HG02642 (cell line): ENCODE data around the gene XPC.

ENCODE experiments used
- ATAC-seq: cut with Tn5 transposase; IDR thresholded peaks from one replicate; pipeline ENCODE4 v1.9.1; 2021; ENCODE audit warnings: mild to moderate bottlenecking; ENCODE audit not compliant: unreplicated experiment, poor library complexity

XPC gene

DNA sequence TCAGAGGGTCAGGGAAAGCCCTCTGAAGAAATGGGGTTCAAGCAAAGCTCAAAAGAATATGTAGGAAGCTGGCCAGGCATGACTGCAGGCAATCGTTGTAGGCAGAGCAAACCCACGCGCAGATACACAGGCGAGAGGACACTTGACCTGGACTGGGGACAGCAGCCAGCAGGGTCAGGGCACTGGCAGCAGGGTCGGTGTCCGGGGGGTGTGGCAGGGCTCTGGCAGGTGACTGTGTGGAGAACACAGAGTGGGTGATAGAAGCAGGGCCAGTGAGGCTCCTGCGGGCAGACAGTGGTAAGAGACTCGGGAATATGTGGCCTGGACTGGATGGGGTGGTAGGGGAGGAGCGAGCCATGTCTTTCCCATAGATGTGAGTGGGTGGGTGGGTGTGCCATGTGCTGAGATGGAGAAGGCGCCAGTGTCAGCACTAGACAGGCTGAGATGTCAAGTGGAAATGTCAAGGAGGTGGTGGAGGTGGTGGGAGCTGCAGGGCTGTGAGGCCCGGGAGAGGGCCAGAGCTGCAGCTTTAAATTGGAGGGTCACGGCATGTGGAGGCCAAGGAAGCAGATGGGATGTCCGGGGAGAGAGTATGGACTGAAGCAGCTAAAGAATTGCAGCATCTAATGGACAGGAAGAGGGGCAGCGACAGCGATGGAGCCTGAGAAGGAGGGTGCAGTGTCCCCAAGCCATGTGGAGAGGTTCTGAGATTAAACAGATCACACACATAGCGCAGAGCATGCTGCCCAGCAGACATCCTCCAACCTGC lies 40.1 kb downstream of the XPC start:
- no peak for ATAC-seq

DNA sequence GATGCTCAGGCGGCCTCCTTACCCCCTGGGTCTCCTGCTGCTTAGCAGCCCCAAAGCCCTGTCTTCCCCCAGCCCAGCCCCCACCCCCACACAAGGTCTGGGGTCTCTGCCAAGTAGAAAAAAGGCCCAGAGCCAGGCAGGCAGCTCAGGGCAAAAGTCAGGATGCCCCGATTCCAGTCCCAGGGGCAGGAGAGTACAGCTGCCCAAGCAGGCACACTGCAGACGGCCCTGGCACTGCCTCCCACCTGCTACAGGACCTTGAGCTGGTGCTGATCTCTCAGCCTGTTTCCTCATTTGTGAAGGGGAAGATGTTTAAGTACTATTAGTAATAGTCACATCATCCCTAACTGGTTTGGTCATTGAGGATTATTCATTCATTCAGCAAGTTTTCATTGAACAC lies 41.0 kb downstream of the XPC start:
- no peak for ATAC-seq

DNA sequence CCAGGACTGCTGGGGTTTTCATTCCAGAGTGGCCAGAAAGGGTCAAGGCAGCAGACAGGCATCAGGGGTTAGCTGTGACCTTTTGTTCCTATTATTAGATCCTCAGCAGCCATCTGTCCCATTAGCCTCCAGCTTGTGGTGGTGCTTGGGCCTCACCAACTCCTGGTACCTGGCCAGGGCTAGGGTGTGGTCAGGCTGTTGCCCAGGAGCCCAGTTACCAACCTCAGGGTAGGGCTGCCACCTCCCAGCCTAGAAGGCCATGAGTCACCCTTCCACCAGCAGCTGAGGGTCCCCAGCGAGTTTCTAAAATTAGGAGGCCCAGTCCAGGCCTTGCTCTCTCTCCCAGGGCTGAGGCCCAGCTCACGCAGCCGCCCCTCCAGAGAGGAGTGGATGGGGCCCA lies 41.4 kb downstream of the XPC start:
- no peak for ATAC-seq

DNA sequence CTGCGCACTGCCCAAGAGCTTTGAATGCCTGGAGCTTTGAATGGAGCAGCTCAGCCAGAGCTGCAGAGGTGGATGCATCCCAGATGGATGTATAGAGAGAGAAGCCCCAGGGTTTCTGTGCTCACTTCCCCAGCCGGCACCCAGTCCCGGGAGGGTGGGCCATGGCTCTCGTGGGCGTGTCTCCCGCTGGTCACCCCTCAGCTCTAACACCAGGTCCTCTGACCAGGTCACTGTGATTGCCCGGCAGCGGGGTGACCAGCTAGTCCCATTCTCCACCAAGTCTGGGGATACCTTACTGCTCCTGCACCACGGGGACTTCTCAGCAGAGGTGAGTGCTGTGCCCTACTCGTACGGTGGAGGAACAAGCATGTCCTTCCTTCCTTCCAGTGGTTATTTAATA lies 42.8 kb downstream of the XPC start:
- no peak for ATAC-seq

DNA sequence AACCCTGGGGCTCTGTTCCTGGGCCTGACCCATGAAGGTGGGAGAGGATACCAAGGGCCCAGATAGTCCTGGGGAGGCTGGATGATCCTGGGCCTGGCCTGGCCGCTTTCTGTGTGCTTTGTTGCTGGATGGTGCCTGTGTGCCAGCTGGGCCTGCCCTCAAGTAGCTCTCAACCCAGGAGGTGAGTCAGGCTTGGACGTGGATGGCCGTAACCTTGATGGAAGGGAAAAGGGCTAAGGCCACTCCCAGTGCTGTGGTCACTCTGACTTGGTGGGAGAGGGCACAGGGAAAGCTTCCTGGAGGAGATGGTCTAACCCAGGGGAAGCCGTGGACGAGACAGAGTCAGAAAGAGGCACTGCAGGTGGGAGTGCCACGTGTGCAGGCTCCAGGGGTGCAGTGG lies 44.1 kb downstream of the XPC start:
- ATAC-seq = no peak

DNA sequence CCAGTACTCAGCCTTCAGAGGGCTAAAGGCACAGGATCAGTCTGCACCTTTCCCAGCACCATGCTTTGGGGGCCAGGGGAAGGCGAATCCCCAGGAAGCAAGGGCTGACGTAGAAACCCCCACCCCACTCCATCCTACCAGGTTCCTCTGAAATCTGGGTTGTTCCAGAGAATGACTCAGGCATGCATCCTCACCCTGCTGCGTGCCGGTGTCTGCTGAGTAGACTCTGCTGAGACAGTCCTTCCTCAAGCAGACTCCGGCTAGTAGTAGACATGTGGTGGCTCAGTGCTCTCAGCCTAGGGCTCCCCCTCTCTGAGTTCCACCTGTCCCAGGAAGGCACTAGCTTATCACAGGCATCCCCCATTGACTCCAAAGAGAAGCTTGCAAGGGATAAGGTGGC lies 44.5 kb downstream of the XPC start:
- no peak for ATAC-seq

DNA sequence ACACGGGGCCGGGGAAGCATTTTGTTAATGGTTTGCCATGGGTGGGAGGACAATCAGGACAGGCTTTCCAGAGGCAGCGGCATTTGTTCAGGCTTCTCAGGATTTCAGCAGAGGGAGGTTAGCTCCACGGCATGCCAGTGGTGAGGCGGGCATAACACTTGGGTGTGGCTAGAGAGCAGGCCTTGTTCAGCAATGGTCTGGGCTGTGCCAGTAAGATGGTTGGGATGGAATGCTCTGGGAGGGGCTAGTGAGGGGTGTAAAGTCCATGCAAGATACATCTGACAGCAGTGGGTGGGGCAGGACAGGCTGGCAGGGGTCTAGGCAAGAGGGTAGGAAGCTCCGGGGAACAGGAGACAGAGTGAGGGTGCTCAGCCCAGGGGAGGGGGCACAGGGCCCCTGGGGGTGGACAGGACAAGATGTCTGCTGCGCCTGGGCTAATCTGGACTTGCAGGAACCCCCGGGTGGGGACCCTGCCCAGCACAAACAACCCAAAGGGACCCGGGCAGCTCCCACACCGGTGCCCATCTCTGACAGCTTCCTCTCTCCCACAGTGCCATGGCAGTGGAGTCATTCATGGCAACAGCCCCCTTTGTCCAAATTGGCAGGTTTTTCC lies 45.1 kb downstream of the XPC start:
- no peak for ATAC-seq

DNA sequence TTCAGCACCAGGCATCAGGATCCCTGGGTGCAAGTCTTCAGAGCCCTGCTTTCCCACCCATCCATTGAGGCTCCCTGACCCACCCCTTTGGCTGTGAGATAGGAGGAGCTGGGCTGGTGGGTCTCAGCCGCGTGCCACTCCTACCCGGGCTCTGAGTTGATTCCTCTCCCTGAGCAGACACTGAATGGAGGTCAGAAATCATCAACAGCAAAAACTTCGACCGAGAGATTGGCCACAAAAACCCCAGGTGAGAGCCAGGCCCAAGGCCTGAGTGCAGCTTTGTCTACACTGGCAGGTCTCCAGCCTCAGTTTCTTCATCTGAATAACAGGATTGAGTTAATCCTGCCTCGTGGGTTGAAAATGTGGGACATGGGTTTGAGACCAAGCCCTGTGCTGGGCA lies 45.7 kb downstream of the XPC start:
- ATAC-seq = no peak

DNA sequence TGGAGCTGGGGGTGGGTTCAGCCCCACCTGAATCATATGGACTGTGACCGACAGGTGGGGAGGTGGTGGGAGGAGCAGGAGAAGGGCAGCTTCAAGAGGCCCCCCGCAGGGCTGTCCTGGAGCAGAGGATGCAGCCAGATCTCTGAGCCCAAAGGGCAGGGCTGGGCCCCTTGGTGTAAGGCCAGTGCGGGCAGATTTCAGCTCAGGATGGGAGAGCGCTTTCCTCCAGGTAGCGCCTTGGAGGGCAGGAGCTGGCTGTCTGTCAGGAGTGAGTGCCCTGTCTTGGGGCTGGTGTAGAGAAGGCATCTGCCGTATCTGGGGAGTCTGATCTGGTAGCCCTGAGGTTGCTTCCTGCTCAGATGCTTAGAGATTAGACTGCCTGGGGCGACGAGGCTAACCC lies 46.3 kb downstream of the XPC start:
- no peak for ATAC-seq

DNA sequence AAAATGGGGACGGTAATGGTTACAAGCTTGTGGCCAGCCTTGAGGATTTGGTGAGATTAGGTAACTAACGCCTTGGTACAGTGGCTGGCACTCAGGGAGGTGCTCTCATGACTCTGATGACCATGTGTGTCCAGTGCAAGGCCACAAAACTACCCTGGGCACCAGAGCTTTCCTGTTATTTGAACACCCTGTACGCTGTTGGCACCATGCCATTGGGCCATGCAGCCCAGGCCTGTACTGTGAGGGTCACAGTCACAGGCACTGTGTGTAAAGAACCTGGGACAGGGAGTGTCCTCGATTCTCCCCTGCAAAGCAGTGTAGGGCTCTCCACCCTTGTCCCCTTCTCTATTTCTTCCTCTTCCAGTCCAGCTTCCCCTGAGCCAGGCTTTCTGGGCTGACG lies 47.3 kb downstream of the XPC start:
- no peak for ATAC-seq

DNA sequence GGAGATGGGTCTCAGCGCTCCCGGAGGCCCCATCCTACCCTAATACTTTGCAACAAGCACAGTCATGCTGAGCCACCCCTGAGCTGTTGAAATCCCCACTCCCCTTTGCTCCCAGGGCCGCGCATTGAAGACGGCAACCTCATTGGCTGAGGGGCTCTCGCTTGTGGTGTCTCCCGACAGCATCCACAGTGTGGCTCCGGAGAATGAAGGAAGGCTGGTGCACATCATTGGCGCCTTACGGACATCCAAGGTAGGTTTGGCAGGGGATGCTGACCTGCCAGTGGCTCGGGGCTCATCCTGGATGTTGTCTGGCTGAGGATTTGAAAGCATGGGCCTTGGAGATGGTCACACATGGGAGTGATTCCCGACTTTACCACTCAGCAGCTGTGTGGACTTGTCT lies 47.7 kb downstream of the XPC start:
- no peak for ATAC-seq

DNA sequence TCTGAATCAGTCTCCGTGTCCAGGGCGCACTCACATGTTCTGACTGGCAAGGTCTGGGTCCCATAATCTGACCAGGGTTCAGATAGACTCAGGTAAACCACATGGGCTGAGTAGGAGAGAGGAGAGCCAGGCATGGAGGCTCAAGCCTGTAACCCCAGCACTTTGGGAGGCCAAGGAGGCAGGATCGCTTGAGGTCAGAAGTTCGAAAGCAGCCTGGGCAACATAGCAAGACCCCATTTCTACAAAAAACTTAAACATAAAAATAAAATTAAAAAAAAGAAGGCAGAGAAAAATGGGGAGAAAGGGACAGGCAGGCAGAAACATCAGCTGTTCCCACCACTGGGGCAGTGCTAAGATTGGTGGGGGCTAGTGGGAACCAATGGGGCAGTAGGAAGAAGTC lies 48.2 kb downstream of the XPC start:
- ATAC-seq = no peak

DNA sequence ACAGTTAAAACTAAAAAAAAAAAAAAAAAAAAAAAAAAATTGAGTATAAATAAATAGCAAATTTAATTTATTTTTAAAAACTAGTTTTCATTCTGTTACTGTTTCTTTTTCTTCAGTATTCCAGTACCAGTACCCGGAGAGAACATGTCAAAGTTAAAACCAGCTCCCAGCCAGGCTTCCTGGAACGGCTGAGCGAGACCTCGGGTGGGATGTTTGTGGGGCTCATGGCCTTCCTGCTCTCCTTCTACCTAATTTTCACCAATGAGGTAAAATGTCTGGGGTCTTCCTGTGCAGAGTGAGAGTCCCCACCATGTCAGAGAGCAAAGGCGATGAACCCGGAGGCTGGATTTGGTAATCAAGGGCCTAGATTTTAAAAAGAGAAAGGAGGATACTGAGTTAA lies 49.1 kb downstream of the XPC start:
- no peak for ATAC-seq

DNA sequence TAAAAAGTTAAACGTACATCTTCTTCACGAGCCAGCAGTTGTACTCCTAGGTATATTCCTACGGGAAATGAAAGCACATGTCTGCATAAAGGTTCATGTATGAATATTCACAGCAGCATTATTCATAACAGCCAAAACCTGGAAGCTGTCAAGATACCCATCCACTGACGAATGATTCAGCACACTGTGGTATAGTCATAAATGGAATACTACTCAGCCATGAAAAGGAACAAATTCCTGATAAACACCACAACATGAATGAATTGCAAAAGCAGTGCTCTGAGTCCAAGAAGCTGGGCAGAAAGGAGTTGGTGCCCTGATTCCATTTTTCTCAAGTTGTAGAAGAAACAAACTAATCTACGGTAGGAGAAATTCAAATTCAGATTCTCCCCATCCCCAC lies 49.7 kb downstream of the XPC start:
- no peak for ATAC-seq

DNA sequence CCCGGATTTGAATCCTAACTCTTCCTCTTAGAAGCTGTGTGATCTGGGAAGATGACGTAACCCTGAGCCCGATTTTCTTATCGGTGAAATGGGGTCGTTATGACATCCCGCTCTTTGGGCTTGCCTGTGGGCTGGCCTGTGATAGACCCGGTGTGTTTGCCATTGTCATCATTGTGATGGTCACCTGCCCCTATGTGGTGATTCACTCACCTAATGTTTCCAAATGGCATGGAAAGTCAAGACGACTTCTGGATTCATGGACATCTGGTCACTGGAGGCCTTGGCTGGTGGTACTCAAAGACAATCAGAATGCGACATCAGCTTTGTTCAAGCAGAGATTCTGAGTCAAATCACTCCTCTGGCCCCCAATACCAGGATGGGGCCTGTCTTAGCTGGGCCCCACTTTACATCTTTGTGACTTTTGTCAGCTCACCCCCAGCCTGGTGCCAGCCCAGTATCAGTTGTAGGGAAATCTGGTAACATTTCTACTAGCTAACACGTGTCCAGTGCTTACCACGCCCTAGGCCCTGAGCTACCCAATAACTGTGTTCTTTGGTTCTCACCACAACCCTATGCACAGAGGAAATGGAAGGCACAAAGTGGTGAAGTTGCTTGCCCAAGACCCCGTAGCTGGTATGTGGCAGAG lies 50.8 kb downstream of the XPC start:
- no peak for ATAC-seq

DNA sequence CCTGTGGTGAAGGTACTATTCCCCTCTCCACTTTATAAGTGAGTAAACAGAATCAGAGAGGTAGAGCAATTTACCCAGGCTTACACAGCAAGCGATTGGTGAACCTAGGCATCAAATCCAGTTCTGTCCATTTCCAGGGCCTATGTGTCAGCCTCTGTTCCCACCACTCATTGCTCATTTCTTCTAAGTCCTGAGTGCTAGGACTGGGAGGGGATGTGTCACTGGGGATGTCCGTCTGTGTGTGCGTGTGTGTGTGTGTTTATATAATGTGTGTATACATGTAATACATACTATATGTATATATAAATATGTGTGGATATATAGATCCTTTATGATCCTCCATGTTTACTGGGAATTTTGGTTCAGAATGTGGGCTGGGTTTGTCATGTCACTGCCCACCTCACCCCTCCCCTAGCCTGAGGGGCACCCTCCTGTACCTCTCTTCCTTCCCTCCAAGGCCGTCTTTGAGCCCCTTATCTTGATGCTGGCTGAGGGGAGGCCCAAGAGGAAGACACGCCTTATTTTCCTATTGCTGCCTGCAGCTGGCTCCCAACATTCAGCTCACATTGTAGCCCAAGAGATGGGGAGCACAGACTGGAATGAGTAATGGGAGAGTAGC lies 51.4 kb downstream of the XPC start:
- ATAC-seq = no peak

DNA sequence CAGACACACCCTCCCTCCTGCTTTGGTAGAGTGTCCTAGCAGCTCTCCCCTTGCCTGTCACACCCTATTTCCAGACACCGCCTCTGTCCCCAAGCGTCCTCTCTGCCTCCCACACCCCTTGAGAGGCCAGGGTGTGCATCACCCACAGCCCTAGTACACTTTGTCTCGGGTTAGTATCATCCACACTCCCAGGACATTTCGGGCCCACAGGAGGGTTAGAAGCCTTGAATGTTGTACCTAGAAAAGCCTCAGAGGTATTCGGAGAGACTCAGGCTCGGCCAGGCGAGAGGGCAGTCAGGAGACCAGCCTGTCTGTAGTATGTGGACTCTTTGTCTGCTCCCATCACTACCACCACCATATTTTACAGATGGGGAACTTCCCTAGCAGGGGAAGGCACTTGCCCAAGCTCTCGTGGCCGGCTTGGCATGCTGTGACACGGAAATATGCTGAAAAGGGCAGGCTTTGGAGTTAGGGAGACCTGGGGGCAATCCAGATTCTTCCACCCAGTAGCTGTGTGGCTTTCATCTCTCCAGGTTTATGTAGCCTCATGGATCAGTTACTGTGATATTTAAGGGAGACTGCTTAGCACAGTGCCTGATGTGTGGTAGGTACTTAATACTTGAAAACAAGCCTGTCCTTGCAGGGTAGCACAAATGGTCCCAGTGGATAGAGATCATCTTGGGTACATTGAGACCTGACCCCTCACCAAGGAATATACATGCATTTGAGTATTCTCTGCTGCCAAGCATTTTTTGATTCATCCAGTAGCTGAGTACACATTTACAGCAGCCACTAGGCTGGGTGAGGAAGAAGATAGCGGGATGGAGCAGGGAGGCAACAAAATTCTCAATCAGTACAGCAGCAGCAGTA lies 52.1 kb downstream of the XPC start:
- ATAC-seq = no peak

DNA sequence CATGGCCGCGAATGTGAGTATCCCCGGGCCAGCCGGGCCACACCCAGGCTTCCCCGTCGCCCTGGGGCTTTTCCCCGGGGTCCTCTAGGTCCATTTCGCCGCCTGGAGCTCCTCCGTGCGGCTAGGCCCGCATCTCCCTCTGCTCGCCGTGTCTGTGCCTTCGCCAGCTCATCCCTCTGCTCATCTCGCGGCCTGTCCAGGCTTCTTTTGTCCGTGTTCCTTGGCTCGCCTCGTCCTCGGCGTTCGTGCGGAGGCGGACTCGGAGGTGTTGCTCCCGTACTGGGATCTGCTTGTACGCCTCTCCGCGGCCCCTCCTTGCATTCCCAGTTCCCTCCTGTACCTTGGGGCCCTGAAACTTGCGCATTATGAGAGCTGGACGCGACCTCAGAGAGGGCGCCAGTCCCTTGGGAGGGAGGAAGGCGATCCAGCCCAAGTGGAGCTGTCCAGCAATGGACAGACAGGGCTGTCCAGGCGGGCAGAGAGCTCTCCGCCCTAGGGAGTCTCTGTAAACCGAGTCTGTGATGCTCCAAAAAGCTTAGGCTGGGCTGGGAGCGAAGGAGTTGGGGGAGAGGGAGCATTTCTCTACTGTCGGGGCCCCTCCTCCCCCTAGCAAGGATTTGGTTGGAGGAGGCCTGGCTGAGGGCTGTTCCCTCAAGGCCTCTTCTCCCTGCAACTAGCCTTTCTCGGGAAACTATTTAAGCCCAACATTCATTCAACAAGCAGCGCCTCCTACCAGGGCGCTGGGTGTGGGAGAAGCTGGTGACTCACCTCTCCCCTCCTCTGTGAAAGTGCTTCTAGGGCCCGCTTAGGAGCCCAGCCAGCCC lies 53.0 kb downstream of the XPC start:
- peak; percentile 32 for ATAC-seq

DNA sequence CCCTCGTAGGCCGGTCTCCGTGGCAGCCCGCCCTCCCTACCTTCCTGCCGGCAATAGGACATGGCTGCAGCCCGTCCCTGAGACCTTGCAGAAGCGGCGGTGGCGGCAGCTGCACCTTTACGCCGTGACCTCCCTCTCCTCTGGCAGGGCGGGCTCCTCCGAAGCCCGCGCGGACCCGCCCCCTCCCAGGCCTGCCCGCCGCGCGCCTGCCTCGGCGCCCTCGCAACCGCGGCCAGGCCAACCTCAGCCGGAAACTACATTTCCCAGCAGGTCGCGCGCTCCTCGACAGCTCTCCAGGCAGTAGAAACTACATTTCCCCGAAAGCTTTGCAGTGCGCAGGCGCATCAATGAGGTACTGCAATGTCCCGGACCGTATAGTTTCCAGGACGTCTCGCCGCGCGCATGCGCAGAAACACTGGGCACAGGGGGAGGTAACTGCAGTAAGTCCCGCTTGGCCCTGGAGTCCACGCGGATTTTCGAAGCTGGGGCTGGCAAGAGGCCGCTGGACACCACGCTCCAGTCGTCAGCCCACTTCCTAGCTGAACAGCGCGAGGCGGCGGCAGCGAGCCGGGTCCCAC lies 53.7 kb downstream of the XPC start, which contains the start of the genes CHCHD4 and TMEM43:
CHCHD4 (minus strand) TSS at position 256 of the 578 bp plus-strand sequence; CDS start at position 62, 194 bp downstream.
TMEM43 (plus strand) TSS at position 438 of the 578 bp plus-strand sequence. CDS start 142 bp downstream, outside the sequence.
- ATAC-seq = peak; percentile 89
